ENCODE results near the gene PDGFRA. TPM values are rescaled to one million over a fixed set of nuclear protein-coding genes. Genes with fewer than 3 reads are reported as not detected.

Gene PDGFRA
- total and polyA plus RNA-seq, 5 donors, result 15.1 to 76.7 (median 71.8) TPM

DNA sequence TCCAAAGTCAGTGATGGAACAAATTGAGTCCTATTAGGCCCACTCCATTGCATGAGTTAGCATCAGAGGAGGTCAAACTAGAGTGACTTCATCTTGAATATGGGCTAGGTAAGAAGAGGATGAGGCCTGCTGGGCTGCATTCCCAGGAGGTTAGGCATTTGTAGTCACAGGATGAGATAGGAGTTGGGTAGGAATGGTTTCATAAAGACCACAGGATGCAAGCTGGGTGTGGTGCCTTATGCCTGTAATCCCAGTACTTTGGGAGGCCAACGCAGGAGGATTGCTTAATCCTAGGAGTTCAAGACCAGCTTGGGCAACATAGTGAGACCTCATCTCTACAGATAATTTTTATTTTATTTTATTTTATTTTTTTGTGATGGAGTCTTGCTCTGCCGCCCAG, 26.8 kb downstream of the PDGFRA start:
- H3K4me1 ChIP-seq (ENCODE audit: control insufficient read depth, insufficient read depth, low read length), result no peaks in the 10 kb centered on the region
- 81% methylated on average over 2 of the region's 2 CpGs for WGBS
- no peaks in the 10 kb centered on the region for H3K27me3 ChIP-seq (ENCODE audit: control insufficient read depth, insufficient read depth)
- H3K27ac ChIP-seq (ENCODE audit: low read length), result no peak overlapping the region
- ATAC-seq (peak in 1 of 2 donors; percentile 61), DNase-seq (no peak)
- H3K4me3 ChIP-seq (ENCODE audit: low read length), result no peak overlapping the region
- no peaks in the 10 kb centered on the region for H3K9me3 ChIP-seq (ENCODE audit: control insufficient read depth, low read length)
- intact Hi-C loops (cut with DNase I), result no loop called here

GRCh38 chr4:54256491-54257486, 27.7 kb downstream of the PDGFRA start:
- H3K27ac ChIP-seq (ENCODE audit: low read length), result no peak overlapping the region
- 91% methylated on average over 11 of the region's 11 CpGs for WGBS

DNA sequence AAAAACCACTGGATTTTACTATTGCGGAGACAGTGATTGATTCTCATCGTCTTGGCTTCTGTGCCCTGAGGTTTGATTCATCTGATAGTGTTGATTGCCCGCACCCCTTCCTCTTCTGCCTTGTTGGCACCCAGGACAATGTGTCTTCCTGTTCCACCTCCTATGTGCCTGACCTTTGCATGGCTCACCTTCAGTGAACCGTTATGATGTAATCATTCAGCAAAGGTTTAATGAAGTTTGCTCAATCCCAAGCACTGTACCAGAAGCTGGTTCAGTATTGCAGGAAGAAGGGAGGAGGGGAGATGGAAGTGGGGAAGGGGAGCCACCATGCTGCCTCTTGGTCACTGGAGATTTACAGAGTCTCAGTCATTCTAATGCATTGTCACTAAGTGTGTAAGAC, 36.3 kb downstream of the PDGFRA start:
- no peak overlapping the region for H3K27ac ChIP-seq (ENCODE audit: low read length)
- H3K4me1 ChIP-seq (ENCODE audit: control insufficient read depth, insufficient read depth, low read length), result no peaks in the 10 kb centered on the region
- H3K4me3 ChIP-seq (ENCODE audit: low read length), result no peak overlapping the region
- WGBS, result 90% methylated on average over 4 of the region's 4 CpGs
- DNase-seq (no peak), ATAC-seq (peak in 1 of 2 donors; percentile 14)
- H3K27me3 ChIP-seq (ENCODE audit: control insufficient read depth, insufficient read depth), result no peaks in the 10 kb centered on the region
- intact Hi-C loops (cut with DNase I), result no loop called here
- no peaks in the 10 kb centered on the region for H3K9me3 ChIP-seq (ENCODE audit: control insufficient read depth, low read length)

More at GRCh38 chr4:54256491-54257486, 27.7 kb downstream of the PDGFRA start:
- Histone ChIP-seq H3K4me3 (ENCODE audit: low read length) (no peak overlapping the region), H3K9me3 (ENCODE audit: control insufficient read depth, low read length) (no peaks in the 10 kb centered on the region), H3K4me1 (ENCODE audit: control insufficient read depth, insufficient read depth, low read length) (no peaks in the 10 kb centered on the region), H3K27me3 (ENCODE audit: control insufficient read depth, insufficient read depth) (no peaks in the 10 kb centered on the region)
- DNase-seq, result no peak
- ATAC-seq, result no peak
- intact Hi-C loops (cut with DNase I), result no loop called here

DNA sequence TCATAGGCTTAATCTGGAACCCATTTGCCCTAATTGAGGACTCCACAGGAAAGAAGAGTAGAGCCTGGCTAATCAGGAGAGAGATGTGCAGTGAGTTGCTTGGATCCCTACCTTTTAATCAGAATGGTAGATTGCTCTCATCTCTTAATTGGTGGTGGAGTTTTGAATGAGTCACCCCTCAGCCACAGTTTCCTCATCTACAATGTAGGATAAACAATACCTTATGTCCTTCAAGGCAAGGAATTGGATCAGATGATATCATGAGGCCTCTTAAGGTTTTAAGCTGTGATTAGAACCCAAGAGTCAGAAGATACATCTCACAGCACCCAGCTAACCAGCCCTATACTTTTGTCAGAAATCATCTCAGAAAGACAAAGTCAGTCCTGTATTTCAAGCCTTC, 39.1 kb downstream of the PDGFRA start:
- ATAC-seq, result no peak

GRCh38 chr4:54271464-54271863, 42.4 kb downstream of the PDGFRA start:
- no peak overlapping the region for H3K27ac ChIP-seq (ENCODE audit: low read length)
- no peak overlapping the region for H3K4me3 ChIP-seq (ENCODE audit: low read length)
- DNase-seq (no peak), ATAC-seq (no peak)
- no peaks in the 10 kb centered on the region for H3K9me3 ChIP-seq (ENCODE audit: control insufficient read depth, low read length)
- peaks cover 4% of the 10 kb centered on the region for H3K4me1 ChIP-seq (ENCODE audit: control insufficient read depth, insufficient read depth, low read length)
- no peaks in the 10 kb centered on the region for H3K27me3 ChIP-seq (ENCODE audit: control insufficient read depth, insufficient read depth)
- intact Hi-C loops (cut with DNase I), result no loop called here

More for the DNA sequence above, 39.1 kb downstream of the PDGFRA start:
- H3K27ac ChIP-seq (ENCODE audit: low read length), result no peak overlapping the region
- no peak overlapping the region for H3K4me3 ChIP-seq (ENCODE audit: low read length)
- intact Hi-C loops (cut with DNase I), result no loop called here
- no peaks in the 10 kb centered on the region for H3K27me3 ChIP-seq (ENCODE audit: control insufficient read depth, insufficient read depth)
- H3K4me1 ChIP-seq (ENCODE audit: control insufficient read depth, insufficient read depth, low read length), result no peaks in the 10 kb centered on the region
- DNase-seq, result no peak
- H3K9me3 ChIP-seq (ENCODE audit: control insufficient read depth, low read length), result no peaks in the 10 kb centered on the region

DNA sequence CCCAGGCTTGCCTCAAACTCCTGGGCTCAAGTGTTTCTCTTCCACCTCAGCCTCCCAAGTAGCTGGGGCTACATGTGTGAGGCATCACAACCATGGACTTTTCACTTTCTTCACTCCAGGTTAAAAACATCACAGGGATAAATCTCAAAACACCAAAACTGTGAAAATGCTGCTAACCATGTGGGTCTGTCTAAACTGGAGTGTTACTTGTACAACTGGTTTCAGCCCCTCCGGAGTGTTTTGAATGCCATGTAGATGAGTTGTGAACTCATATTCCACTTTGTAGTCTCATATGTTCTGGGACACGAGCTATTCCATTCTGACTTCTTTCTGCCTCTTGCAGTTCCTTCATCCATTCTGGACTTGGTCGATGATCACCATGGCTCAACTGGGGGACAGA, 43.0 kb downstream of the PDGFRA start:
- DNase-seq, result no peak
- peaks cover 4% of the 10 kb centered on the region for H3K4me1 ChIP-seq (ENCODE audit: control insufficient read depth, insufficient read depth, low read length)
- 94% methylated on average over 3 of the region's 3 CpGs for WGBS

GRCh38 chr4:54274264-54274663, 45.2 kb downstream of the PDGFRA start:
- no peaks in the 10 kb centered on the region for H3K27me3 ChIP-seq (ENCODE audit: control insufficient read depth, insufficient read depth)
- no peak overlapping the region for H3K4me3 ChIP-seq (ENCODE audit: low read length)
- WGBS, result 85% methylated on average over 3 of the region's 3 CpGs
- no peak for ATAC-seq
- H3K9me3 ChIP-seq (ENCODE audit: control insufficient read depth, low read length), result no peaks in the 10 kb centered on the region
- peaks cover 6% of the 10 kb centered on the region for H3K4me1 ChIP-seq (ENCODE audit: control insufficient read depth, insufficient read depth, low read length)
- no peak overlapping the region for H3K27ac ChIP-seq (ENCODE audit: low read length)
- DNase-seq, result no peak
- intact Hi-C loops (cut with DNase I), result no loop called here

More for the DNA sequence above, 43.0 kb downstream of the PDGFRA start:
- H3K9me3 ChIP-seq (ENCODE audit: control insufficient read depth, low read length), result no peaks in the 10 kb centered on the region
- H3K4me3 ChIP-seq (ENCODE audit: low read length), result no peak overlapping the region
- ATAC-seq, result no peak
- intact Hi-C loops (cut with DNase I), result no loop called here
- no peaks in the 10 kb centered on the region for H3K27me3 ChIP-seq (ENCODE audit: control insufficient read depth, insufficient read depth)
- H3K27ac ChIP-seq (ENCODE audit: low read length), result no peak overlapping the region

DNA sequence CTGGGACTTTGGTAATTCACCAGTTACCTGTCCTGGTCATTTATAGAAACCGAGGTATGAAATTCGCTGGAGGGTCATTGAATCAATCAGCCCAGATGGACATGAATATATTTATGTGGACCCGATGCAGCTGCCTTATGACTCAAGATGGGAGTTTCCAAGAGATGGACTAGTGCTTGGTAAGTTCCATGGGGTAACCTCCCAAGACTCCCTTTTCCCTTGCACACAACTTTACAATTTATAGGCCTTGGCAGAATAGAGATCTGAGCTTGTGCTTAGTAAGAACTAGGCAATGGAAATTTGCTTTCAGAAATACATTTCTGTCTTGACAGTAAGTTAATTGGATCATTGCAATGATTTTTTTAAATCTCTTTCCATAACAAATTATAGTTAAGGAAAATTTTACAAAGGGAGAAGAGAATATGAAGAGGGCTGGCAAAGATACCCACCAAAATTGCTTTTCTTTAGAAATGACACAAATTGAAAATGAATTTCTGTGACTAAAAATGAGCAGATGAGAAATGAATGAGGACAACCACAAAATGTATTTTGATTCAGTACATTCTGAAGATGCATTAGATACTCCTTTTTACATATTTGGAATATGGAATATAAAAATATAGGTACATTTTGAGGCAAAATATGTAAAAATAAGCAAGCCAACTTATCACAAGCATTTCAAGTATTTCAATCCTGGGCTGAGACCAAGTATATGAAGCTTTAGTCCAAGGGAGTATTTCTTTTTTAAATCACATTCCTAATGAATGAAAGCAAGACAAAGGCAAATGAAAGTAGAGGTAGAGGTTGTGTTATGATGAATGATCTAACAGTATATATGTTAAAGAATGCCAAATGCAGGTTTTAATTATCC, 45.9 kb downstream of the PDGFRA start:
- Histone ChIP-seq H3K4me1 (ENCODE audit: control insufficient read depth, insufficient read depth, low read length) (peaks cover 6% of the 10 kb centered on the region), H3K27ac (ENCODE audit: low read length) (no peak overlapping the region), H3K9me3 (ENCODE audit: control insufficient read depth, low read length) (no peaks in the 10 kb centered on the region), H3K4me3 (ENCODE audit: low read length) (no peak overlapping the region), H3K27me3 (ENCODE audit: control insufficient read depth, insufficient read depth) (no peaks in the 10 kb centered on the region)
- ATAC-seq (no peak), DNase-seq (no peak)
- intact Hi-C loops (cut with DNase I), result no loop called here
- 95% methylated on average over 3 of the region's 3 CpGs for WGBS

DNA sequence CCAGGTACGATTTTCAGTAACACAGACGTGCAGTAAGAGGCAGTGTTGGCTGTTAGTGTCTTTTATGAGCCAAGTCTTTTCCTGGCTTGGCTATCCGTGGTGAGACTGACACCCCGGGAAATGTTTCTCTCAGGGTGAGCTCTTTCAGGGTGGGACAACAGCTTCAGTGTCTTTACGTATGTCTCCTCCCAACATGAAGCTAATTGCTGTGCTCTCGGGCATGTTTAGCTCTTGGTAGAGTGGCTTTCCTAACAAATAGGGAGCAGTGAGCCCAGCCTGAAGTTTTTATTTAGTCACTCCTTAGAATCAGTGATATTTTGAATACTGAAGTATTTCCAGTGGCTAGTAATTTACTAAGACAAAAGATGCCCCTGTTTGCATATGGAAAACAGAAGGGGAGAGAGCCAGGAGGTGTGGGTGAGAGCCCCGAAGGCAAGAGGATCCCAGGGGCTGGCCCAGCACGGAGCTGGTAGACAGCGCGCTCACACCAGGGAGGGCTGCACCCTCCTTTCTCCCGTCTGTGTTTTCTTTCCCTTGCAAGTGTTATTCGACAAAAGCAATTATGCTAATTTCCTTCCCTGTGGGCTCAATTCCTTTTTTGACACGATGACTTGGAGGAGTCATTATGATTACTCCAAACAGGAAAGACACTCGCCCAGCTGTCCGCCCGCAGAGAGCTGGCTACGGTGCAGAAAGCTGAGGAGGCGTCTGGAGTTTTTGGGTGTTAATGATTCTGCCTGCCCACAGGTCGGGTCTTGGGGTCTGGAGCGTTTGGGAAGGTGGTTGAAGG, 47.7 kb downstream of the PDGFRA start:
- ATAC-seq (peak in 1 of 2 donors; percentile 38), DNase-seq (peak in 1 of 3 donors; percentile 52)
- H3K4me1 ChIP-seq (ENCODE audit: control insufficient read depth, insufficient read depth, low read length), result peaks cover 6% of the 10 kb centered on the region
- 28% methylated on average over 20 of the region's 20 CpGs for WGBS
- intact Hi-C loops (cut with DNase I), result no loop called here
- peak overlapping the region; percentile 26 for H3K27ac ChIP-seq (ENCODE audit: low read length)
- H3K4me3 ChIP-seq (ENCODE audit: low read length), result no peak overlapping the region
- no peaks in the 10 kb centered on the region for H3K27me3 ChIP-seq (ENCODE audit: control insufficient read depth, insufficient read depth)
- no peaks in the 10 kb centered on the region for H3K9me3 ChIP-seq (ENCODE audit: control insufficient read depth, low read length)

GRCh38 chr4:54277691-54278090, 48.6 kb downstream of the PDGFRA start:
- Histone ChIP-seq H3K4me1 (ENCODE audit: control insufficient read depth, insufficient read depth, low read length) (peaks cover 6% of the 10 kb centered on the region), H3K4me3 (ENCODE audit: low read length) (no peak overlapping the region), H3K9me3 (ENCODE audit: control insufficient read depth, low read length) (no peaks in the 10 kb centered on the region), H3K27ac (ENCODE audit: low read length) (no peak overlapping the region), H3K27me3 (ENCODE audit: control insufficient read depth, insufficient read depth) (no peaks in the 10 kb centered on the region)
- 21% methylated on average over 1 of the region's 1 CpG for WGBS
- no peak for DNase-seq
- ATAC-seq, result peak in 1 of 2 donors; percentile 53
- intact Hi-C loops (cut with DNase I), result no loop called here
